ENCODE results near the gene HTR5A. TPM values are rescaled to one million over a fixed set of nuclear protein-coding genes. Genes with fewer than 3 reads are reported as not detected.

The HTR5A gene
- total and polyA plus RNA-seq, 2 donors (not counting 1 experiment from before 2014, with no cell fraction given), result not detected

- Histone ChIP-seq H4K20me1 (ENCODE audit: control insufficient read depth, insufficient read depth, low read length, poor library complexity, severe bottlenecking) (no peaks in the 10 kb centered on the region), H3K36me3 (replicated peaks in 1 of 2; ENCODE audit: control extremely low read depth in 1 of 2, control insufficient read depth in 1 of 2, extremely low read depth in 1 of 2, insufficient read depth in 2 of 2, low read length in 1 of 2) (no peaks in the 10 kb centered on the region), H3K27me3 (replicated peaks in 1 of 4; ENCODE audit: control extremely low read depth in 1 of 4, control insufficient read depth in 3 of 4, insufficient read depth in 4 of 4, low read length in 3 of 4) (peaks cover 0 to 3% (median 0%) of the 10 kb centered on the region in 4 experiments), H3K27ac (ENCODE audit: low read length in 2 of 2) (no peak overlapping the region), H3K4me3 (ENCODE audit: control extremely low read depth in 1 of 5, extremely low read depth in 1 of 5, insufficient read depth in 1 of 5, low read depth in 2 of 5, low read length in 4 of 5) (no peak overlapping the region), H3K9ac (ENCODE audit: low read length) (no peak overlapping the region), H3K9me3 (ENCODE audit: control extremely low read depth in 1 of 3, control insufficient read depth in 2 of 3, insufficient read depth in 1 of 3, low read length in 2 of 3) (peaks cover 0 to under 1% (median 0%) of the 10 kb centered on the region in 3 donors), H3K4me2 (replicated peaks; ENCODE audit: low read depth, low read length, poor library complexity, severe bottlenecking) (no peak overlapping the region), H3K79me2 (ENCODE audit: control insufficient read depth, insufficient read depth, low read length) (no peaks in the 10 kb centered on the region), H2AFZ (ENCODE audit: insufficient read depth, low read depth, low read length, poor library complexity, severe bottlenecking) (no peak overlapping the region), H3K4me1 (ENCODE audit: control insufficient read depth in 2 of 2, insufficient read depth in 2 of 2, low read length in 2 of 2) (no peaks in the 10 kb centered on the region)
- DNase-seq, result no peak
- 77% methylated on average over 4 of the region's 7 CpGs for WGBS (ENCODE audit: insufficient coverage)
- no peak for TF ChIP-seq CTCF (IDR thresholded peaks at IDR 0.05)
- ChIA-PET POLR2A (no interaction called here), CTCF (no interaction called here)
- H3K4me1 Mint-ChIP-seq, result peaks cover under 1% of the 10 kb centered on the region
- no peak overlapping the region for H3K4me3 Mint-ChIP-seq
- ATAC-seq (ENCODE audit: low read depth), result no peak
- no peak overlapping the region for H3K27ac Mint-ChIP-seq
- H3K9me3 Mint-ChIP-seq (ENCODE audit: insufficient read depth), result no peaks in the 10 kb centered on the region
- intact Hi-C loops (cut with micrococcal nuclease), result no loop called here
- peaks cover 5% of the 10 kb centered on the region for H3K27me3 Mint-ChIP-seq
Measured at GRCh38 chr7:155129789-155130188, 59.7 kb downstream of the HTR5A start.

GRCh38 chr7:155130493-155130892 lies 60.4 kb downstream of the HTR5A start:
- WGBS (ENCODE audit: insufficient coverage), result 93% methylated on average over 14 of the region's 14 CpGs
- Histone ChIP-seq H4K20me1 (ENCODE audit: control insufficient read depth, insufficient read depth, low read length, poor library complexity, severe bottlenecking) (no peaks in the 10 kb centered on the region), H3K9me3 (ENCODE audit: control extremely low read depth in 1 of 3, control insufficient read depth in 2 of 3, insufficient read depth in 1 of 3, low read length in 2 of 3) (no peaks in the 10 kb centered on the region), H3K36me3 (replicated peaks in 1 of 2; ENCODE audit: control extremely low read depth in 1 of 2, control insufficient read depth in 1 of 2, extremely low read depth in 1 of 2, insufficient read depth in 2 of 2, low read length in 1 of 2) (no peaks in the 10 kb centered on the region), H3K4me3 (ENCODE audit: control extremely low read depth in 1 of 5, extremely low read depth in 1 of 5, insufficient read depth in 1 of 5, low read depth in 2 of 5, low read length in 4 of 5) (no peak overlapping the region), H3K27me3 (replicated peaks in 1 of 4; ENCODE audit: control extremely low read depth in 1 of 4, control insufficient read depth in 3 of 4, insufficient read depth in 4 of 4, low read length in 3 of 4) (peaks cover 0 to 3% (median 0%) of the 10 kb centered on the region in 4 experiments), H2AFZ (ENCODE audit: insufficient read depth, low read depth, low read length, poor library complexity, severe bottlenecking) (no peak overlapping the region), H3K4me1 (ENCODE audit: control insufficient read depth in 2 of 2, insufficient read depth in 2 of 2, low read length in 2 of 2) (no peaks in the 10 kb centered on the region), H3K79me2 (ENCODE audit: control insufficient read depth, insufficient read depth, low read length) (no peaks in the 10 kb centered on the region), H3K27ac (ENCODE audit: low read length in 2 of 2) (no peak overlapping the region), H3K4me2 (replicated peaks; ENCODE audit: low read depth, low read length, poor library complexity, severe bottlenecking) (no peak overlapping the region), H3K9ac (ENCODE audit: low read length) (no peak overlapping the region)
- ATAC-seq (ENCODE audit: low read depth) (no peak), DNase-seq (no peak)
- H3K4me3 Mint-ChIP-seq, result no peak overlapping the region
- TF ChIP-seq EZH2 (IDR thresholded peaks at IDR 0.05; ENCODE audit: borderline replicate concordance, insufficient read depth, low read depth, low read length, poor library complexity, severe bottlenecking), result no peak
- H3K27ac Mint-ChIP-seq, result no peak overlapping the region
- H3K27me3 Mint-ChIP-seq, result peaks cover 4% of the 10 kb centered on the region
- intact Hi-C loops (cut with micrococcal nuclease), result no loop called here
- POLR2A ChIA-PET, result no interaction called here
- H3K9me3 Mint-ChIP-seq (ENCODE audit: insufficient read depth), result no peaks in the 10 kb centered on the region
- no peaks in the 10 kb centered on the region for H3K4me1 Mint-ChIP-seq
- CTCF ChIA-PET, result no interaction called here
